ENCODE data around the gene DIPK1B.

DIPK1B gene

GRCh38 chr9:136683173-136683745 is 29.1 kb upstream of the DIPK1B start:
- H3K4me3 ChIP-seq (ENCODE audit: low read length in 2 of 2): no peak overlapping the region

DNA sequence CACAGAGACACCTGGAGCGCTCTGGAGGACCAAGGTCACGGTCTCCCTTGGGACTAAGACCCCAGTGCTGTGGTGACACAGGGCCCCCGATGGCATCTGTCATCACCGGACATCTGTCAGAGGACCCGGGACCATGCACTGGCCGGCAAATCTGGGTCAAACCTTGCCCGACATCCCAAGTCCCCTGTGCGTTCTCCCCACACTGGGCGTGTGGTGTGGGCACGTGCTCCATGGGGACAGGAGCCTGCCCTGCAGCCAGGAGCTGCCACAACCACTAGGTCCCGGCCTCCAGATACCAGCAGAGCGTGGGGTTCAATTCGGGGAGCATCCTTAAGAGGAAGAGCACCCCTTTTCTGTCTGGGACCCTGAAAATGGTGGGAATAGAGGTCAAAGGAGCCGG is 28.6 kb upstream of the DIPK1B start:
- Histone ChIP-seq H3K9ac (ENCODE audit: low read length in 2 of 2) (no peak overlapping the region), H3K4me1 (ENCODE audit: control insufficient read depth, insufficient read depth, low read length) (peaks cover 23% of the 10 kb centered on the region), H3K4me3 (ENCODE audit: low read length in 2 of 2) (no peak overlapping the region), H3K36me3 (ENCODE audit: control insufficient read depth in 2 of 2, insufficient read depth in 2 of 2, low read length in 2 of 2) (no peaks in the 10 kb centered on the region), H3K27ac (ENCODE audit: low read length) (no peak overlapping the region), H3K9me3 (ENCODE audit: control insufficient read depth in 2 of 2, low read length in 2 of 2) (no peaks in the 10 kb centered on the region), H3K27me3 (ENCODE audit: control insufficient read depth in 1 of 2, insufficient read depth in 2 of 2, low read length in 2 of 2) (no peaks in the 10 kb centered on the region)

More at GRCh38 chr9:136683173-136683745, 29.1 kb upstream of the DIPK1B start:
- Histone ChIP-seq H3K27ac (ENCODE audit: low read length) (no peak overlapping the region), H3K36me3 (ENCODE audit: control insufficient read depth in 2 of 2, insufficient read depth in 2 of 2, low read length in 2 of 2) (no peaks in the 10 kb centered on the region), H3K9ac (ENCODE audit: low read length in 2 of 2) (no peak overlapping the region), H3K9me3 (ENCODE audit: control insufficient read depth in 2 of 2, low read length in 2 of 2) (no peaks in the 10 kb centered on the region), H3K27me3 (ENCODE audit: control insufficient read depth in 1 of 2, insufficient read depth in 2 of 2, low read length in 2 of 2) (no peaks in the 10 kb centered on the region), H3K4me1 (ENCODE audit: control insufficient read depth, insufficient read depth, low read length) (peaks cover 23% of the 10 kb centered on the region)

DNA sequence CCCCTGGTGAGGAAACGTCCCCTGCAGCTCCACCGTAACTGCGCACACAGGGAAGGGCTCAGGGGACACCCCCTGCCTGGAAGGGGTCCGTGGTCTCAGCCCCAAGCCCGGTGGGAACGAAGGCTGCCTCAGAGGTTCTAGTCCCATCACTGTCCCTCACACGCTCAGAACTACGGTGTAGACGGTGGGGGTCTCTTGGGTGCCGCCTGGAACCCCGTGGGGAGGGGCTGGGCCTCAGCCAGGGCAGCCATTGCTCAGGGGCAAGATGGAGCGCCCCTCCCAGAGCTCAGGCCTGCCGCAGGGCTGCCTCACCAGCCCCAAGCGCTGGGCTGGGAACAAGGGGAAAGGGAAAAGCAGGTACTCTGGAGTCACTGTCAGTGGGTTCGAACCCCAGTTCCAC is 28.0 kb upstream of the DIPK1B start:
- no peaks in the 10 kb centered on the region for H3K27me3 ChIP-seq (ENCODE audit: control insufficient read depth in 1 of 2, insufficient read depth in 2 of 2, low read length in 2 of 2)
- peaks cover 23% of the 10 kb centered on the region for H3K4me1 ChIP-seq (ENCODE audit: control insufficient read depth, insufficient read depth, low read length)
- no peaks in the 10 kb centered on the region for H3K36me3 ChIP-seq (ENCODE audit: control insufficient read depth in 2 of 2, insufficient read depth in 2 of 2, low read length in 2 of 2)
- no peak overlapping the region for H3K9ac ChIP-seq (ENCODE audit: low read length in 2 of 2)
- no peak overlapping the region for H3K4me3 ChIP-seq (ENCODE audit: low read length in 2 of 2)
- H3K27ac ChIP-seq (ENCODE audit: low read length): no peak overlapping the region
- no peaks in the 10 kb centered on the region for H3K9me3 ChIP-seq (ENCODE audit: control insufficient read depth in 2 of 2, low read length in 2 of 2)

- H3K4me3 ChIP-seq (ENCODE audit: low read length in 2 of 2): no peak overlapping the region
- peaks cover 23% of the 10 kb centered on the region for H3K4me1 ChIP-seq (ENCODE audit: control insufficient read depth, insufficient read depth, low read length)
- H3K27ac ChIP-seq (ENCODE audit: low read length): no peak overlapping the region
- H3K9ac ChIP-seq (ENCODE audit: low read length in 2 of 2): no peak overlapping the region
- no peaks in the 10 kb centered on the region for H3K27me3 ChIP-seq (ENCODE audit: control insufficient read depth in 1 of 2, insufficient read depth in 2 of 2, low read length in 2 of 2)
- no peaks in the 10 kb centered on the region for H3K36me3 ChIP-seq (ENCODE audit: control insufficient read depth in 2 of 2, insufficient read depth in 2 of 2, low read length in 2 of 2)
- no peaks in the 10 kb centered on the region for H3K9me3 ChIP-seq (ENCODE audit: control insufficient read depth in 2 of 2, low read length in 2 of 2)
These were observed 27.6 kb upstream of the DIPK1B start for GRCh38 chr9:136684799-136685198.

DNA sequence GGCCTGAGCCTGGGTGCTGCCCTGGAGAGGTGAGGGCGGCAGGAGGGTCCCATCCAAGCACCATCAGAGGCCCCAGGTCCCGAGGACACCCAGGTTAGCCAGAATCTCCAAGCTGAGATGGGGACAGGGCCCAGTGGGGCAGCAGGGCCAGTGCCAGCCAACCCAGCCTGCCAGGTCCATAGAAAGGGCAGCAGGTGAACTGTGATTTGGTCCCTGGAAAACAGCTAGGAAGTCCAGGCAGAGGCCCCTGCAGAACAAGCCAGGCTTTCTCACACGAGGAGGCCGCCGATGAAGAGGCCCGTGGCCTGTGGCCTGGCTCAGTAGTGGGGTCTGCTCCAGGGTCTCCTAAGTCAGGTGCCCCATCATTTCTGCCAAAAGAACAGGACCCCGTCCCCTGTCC is 27.2 kb upstream of the DIPK1B start:
- H3K27ac ChIP-seq (ENCODE audit: low read length): no peak overlapping the region
- H3K4me1 ChIP-seq (ENCODE audit: control insufficient read depth, insufficient read depth, low read length): peaks cover 23% of the 10 kb centered on the region
- H3K36me3 ChIP-seq (ENCODE audit: control insufficient read depth in 2 of 2, insufficient read depth in 2 of 2, low read length in 2 of 2): no peaks in the 10 kb centered on the region
- no peaks in the 10 kb centered on the region for H3K27me3 ChIP-seq (ENCODE audit: control insufficient read depth in 1 of 2, insufficient read depth in 2 of 2, low read length in 2 of 2)
- no peak overlapping the region for H3K4me3 ChIP-seq (ENCODE audit: low read length in 2 of 2)
- H3K9ac ChIP-seq (ENCODE audit: low read length in 2 of 2): peak overlapping the region in 1 of 2 donors; percentile 69
- H3K9me3 ChIP-seq (ENCODE audit: control insufficient read depth in 2 of 2, low read length in 2 of 2): no peaks in the 10 kb centered on the region

- no peak overlapping the region for H3K27ac ChIP-seq (ENCODE audit: low read length)
- peaks cover 26% of the 10 kb centered on the region for H3K4me1 ChIP-seq (ENCODE audit: control insufficient read depth, insufficient read depth, low read length)
- peak overlapping the region; percentile 60 to 69 for H3K9ac ChIP-seq (ENCODE audit: low read length in 2 of 2)
- H3K4me3 ChIP-seq (ENCODE audit: low read length in 2 of 2): peak overlapping the region; percentile 69 to 79
- no peaks in the 10 kb centered on the region for H3K36me3 ChIP-seq (ENCODE audit: control insufficient read depth in 2 of 2, insufficient read depth in 2 of 2, low read length in 2 of 2)
- no peaks in the 10 kb centered on the region for H3K9me3 ChIP-seq (ENCODE audit: control insufficient read depth in 2 of 2, low read length in 2 of 2)
- no peaks in the 10 kb centered on the region for H3K27me3 ChIP-seq (ENCODE audit: control insufficient read depth in 1 of 2, insufficient read depth in 2 of 2, low read length in 2 of 2)
These were observed 26.4 kb upstream of the DIPK1B start for GRCh38 chr9:136685790-136686533.

DNA sequence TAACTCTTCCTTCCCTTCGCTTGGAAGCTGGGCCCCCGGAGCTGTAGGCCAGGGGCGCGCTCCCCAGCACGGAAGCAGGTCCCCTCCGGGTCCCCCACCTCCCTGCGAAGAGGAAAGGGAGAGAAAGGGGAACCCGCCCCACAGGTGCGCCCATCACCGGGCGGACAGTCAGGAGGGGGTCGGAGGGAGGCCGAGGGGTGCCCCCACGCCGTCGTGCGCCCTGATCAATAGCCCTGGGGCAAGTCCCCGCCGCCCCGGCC is 25.9 kb upstream of the DIPK1B start:
- Histone ChIP-seq H3K9ac (ENCODE audit: low read length in 2 of 2) (peak overlapping the region; percentile 60 to 69), H3K9me3 (ENCODE audit: control insufficient read depth in 2 of 2, low read length in 2 of 2) (no peaks in the 10 kb centered on the region), H3K36me3 (ENCODE audit: control insufficient read depth in 2 of 2, insufficient read depth in 2 of 2, low read length in 2 of 2) (no peaks in the 10 kb centered on the region), H3K4me1 (ENCODE audit: control insufficient read depth, insufficient read depth, low read length) (peaks cover 26% of the 10 kb centered on the region), H3K27me3 (ENCODE audit: control insufficient read depth in 1 of 2, insufficient read depth in 2 of 2, low read length in 2 of 2) (no peaks in the 10 kb centered on the region), H3K27ac (ENCODE audit: low read length) (no peak overlapping the region), H3K4me3 (ENCODE audit: low read length in 2 of 2) (peak overlapping the region; percentile 69 to 79)

- H3K4me1 ChIP-seq (ENCODE audit: control insufficient read depth, insufficient read depth, low read length): peaks cover 26% of the 10 kb centered on the region
- peak within 1 kb of the TSS; percentile 60 to 69 for H3K9ac ChIP-seq (ENCODE audit: low read length in 2 of 2)
- peak within 1 kb of the TSS; percentile 37 for H3K27ac ChIP-seq (ENCODE audit: low read length)
- H3K36me3 ChIP-seq (ENCODE audit: control insufficient read depth in 2 of 2, insufficient read depth in 2 of 2, low read length in 2 of 2): no peaks in the 10 kb centered on the region
- no peaks in the 10 kb centered on the region for H3K9me3 ChIP-seq (ENCODE audit: control insufficient read depth in 2 of 2, low read length in 2 of 2)
- H3K4me3 ChIP-seq (ENCODE audit: low read length in 2 of 2): peak within 1 kb of the TSS; percentile 69 to 79
- H3K27me3 ChIP-seq (ENCODE audit: control insufficient read depth in 1 of 2, insufficient read depth in 2 of 2, low read length in 2 of 2): no peaks in the 10 kb centered on the region
These were observed 25.3 kb upstream of the DIPK1B start, which contains the start of gene AGPAT2 for GRCh38 chr9:136686794-136687711. Gene AGPAT2, minus strand, starts transcription at chr9:136687457. Its CDS starts 100 bp downstream, at chr9:136687357.

GRCh38 chr9:136687721-136688223 is 24.6 kb upstream of the DIPK1B start:
- Histone ChIP-seq H3K4me1 (ENCODE audit: control insufficient read depth, insufficient read depth, low read length) (peaks cover 26% of the 10 kb centered on the region), H3K27me3 (ENCODE audit: control insufficient read depth in 1 of 2, insufficient read depth in 2 of 2, low read length in 2 of 2) (no peaks in the 10 kb centered on the region), H3K36me3 (ENCODE audit: control insufficient read depth in 2 of 2, insufficient read depth in 2 of 2, low read length in 2 of 2) (no peaks in the 10 kb centered on the region), H3K9ac (ENCODE audit: low read length in 2 of 2) (no peak overlapping the region), H3K4me3 (ENCODE audit: low read length in 2 of 2) (no peak overlapping the region), H3K9me3 (ENCODE audit: control insufficient read depth in 2 of 2, low read length in 2 of 2) (no peaks in the 10 kb centered on the region), H3K27ac (ENCODE audit: low read length) (peak overlapping the region; percentile 18)

DNA sequence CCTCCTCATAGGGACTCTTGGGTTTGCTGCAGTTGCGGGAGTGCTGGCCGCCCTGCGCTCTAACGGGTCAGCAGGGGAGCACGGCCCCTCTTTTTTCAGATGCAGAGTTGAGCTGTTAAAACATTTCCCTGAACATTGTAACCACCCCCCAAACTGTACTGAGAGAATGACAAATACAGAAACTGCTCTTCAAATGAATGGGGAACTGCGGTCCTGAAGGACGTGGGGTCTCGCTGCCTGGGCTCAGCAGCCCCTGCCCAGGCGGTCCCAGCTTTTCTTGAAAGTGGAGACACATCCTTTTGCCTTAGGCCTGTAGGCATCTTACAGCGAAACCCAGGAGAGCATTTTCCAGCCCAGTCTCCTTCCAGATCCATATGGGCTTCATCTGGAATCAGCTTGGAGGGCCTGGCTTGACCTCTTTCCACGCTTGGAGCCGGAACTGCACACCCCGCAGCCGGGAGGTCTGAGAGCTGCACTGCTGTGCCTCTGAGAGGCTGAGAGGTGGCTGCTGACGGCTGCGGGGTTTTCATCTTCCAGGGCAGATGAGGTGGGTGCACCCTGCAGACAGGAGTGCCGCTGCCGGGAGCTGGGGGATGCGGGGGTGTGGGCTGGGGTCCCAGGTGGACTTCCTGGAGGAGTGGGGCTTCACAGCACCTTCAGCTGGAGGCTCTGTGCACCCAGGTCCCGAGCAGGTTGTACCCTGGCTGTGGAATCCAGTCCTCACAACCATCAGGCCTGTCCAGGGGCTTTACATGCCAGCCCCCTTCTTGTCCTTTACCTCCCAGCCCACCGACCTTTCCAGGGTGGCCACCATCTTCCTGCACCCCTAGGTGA is 23.9 kb upstream of the DIPK1B start:
- peaks cover 26% of the 10 kb centered on the region for H3K4me1 ChIP-seq (ENCODE audit: control insufficient read depth, insufficient read depth, low read length)
- no peak overlapping the region for H3K9ac ChIP-seq (ENCODE audit: low read length in 2 of 2)
- H3K27ac ChIP-seq (ENCODE audit: low read length): peak overlapping the region; percentile 37
- no peaks in the 10 kb centered on the region for H3K9me3 ChIP-seq (ENCODE audit: control insufficient read depth in 2 of 2, low read length in 2 of 2)
- H3K27me3 ChIP-seq (ENCODE audit: control insufficient read depth in 1 of 2, insufficient read depth in 2 of 2, low read length in 2 of 2): no peaks in the 10 kb centered on the region
- no peaks in the 10 kb centered on the region for H3K36me3 ChIP-seq (ENCODE audit: control insufficient read depth in 2 of 2, insufficient read depth in 2 of 2, low read length in 2 of 2)
- no peak overlapping the region for H3K4me3 ChIP-seq (ENCODE audit: low read length in 2 of 2)
